GM18951 (cell line): Measurements from ENCODE around the gene CARS1.

Experiments
- POLR2A ChIP-seq: IDR thresholded peaks from 4 replicates; pipeline ENCODE4 v1.6.1; 2011; ENCODE audit warnings: mild to moderate bottlenecking; ENCODE audit not compliant: insufficient read length, insufficient read depth; ENCODE audit errors: extremely low read depth
- in situ Hi-C: fragments of 300-500 bp; cut with MboI; formaldehyde crosslinking; loops from one replicate; pipeline ENCODE4 v1.12.0; 2022; ENCODE audit warnings: low sequenced_read_pairs, mixed read lengths, inconsistent platforms; ENCODE audit not compliant: unreplicated experiment

The CARS1 gene

GRCh38 chr11:2963761-2964160 lies 93.5 kb downstream of the CARS1 start:
- in situ Hi-C loops, result no loop called here

GRCh38 chr11:2963112-2963754 lies 94.0 kb downstream of the CARS1 start:
- in situ Hi-C loops, result no loop called here

More at GRCh38 chr11:2963761-2964160, 93.5 kb downstream of the CARS1 start:
- TF ChIP-seq POLR2A, result no peak

GRCh38 chr11:2961080-2961479 lies 96.1 kb downstream of the CARS1 start:
- TF ChIP-seq POLR2A, result no peak
- in situ Hi-C loops, result no loop called here

More at GRCh38 chr11:2963112-2963754, 94.0 kb downstream of the CARS1 start:
- no peak for TF ChIP-seq POLR2A

GRCh38 chr11:2960139-2960538 lies 97.1 kb downstream of the CARS1 start:
- in situ Hi-C loops, result no loop called here
- no peak for TF ChIP-seq POLR2A

GRCh38 chr11:2958251-2958650 lies 99.0 kb downstream of the CARS1 start:
- no peak for TF ChIP-seq POLR2A
- in situ Hi-C loops, result no loop called here

- in situ Hi-C loops, result no loop called here
Observed at GRCh38 chr11:2955906-2956476, 101.2 kb downstream of the CARS1 start.

GRCh38 chr11:2954263-2954662 lies 103.0 kb downstream of the CARS1 start:
- in situ Hi-C loops, result no loop called here
- no peak for TF ChIP-seq POLR2A

More at GRCh38 chr11:2955906-2956476, 101.2 kb downstream of the CARS1 start:
- TF ChIP-seq POLR2A, result no peak

- in situ Hi-C loops, result no loop called here
- TF ChIP-seq POLR2A, result no peak
Observed at GRCh38 chr11:2952290-2952689, 104.9 kb downstream of the CARS1 start.

GRCh38 chr11:2951231-2952110 lies 105.8 kb downstream of the CARS1 start:
- in situ Hi-C loops, result no loop called here
- TF ChIP-seq POLR2A, result no peak
